ENCODE data around the gene ZNF280A. TPM values are rescaled to one million over a fixed set of nuclear protein-coding genes. Genes with fewer than 3 reads are reported as not detected.
"Not testable (repeated sequence)": the region's sequence is repeated elsewhere in the genome, so short reads cannot be mapped to it uniquely, and the experiment has no call there.

ZNF280A gene
- total and polyA plus RNA-seq, 2 experiments from 2014 or later, result 0.44 to 0.47 TPM

DNA sequence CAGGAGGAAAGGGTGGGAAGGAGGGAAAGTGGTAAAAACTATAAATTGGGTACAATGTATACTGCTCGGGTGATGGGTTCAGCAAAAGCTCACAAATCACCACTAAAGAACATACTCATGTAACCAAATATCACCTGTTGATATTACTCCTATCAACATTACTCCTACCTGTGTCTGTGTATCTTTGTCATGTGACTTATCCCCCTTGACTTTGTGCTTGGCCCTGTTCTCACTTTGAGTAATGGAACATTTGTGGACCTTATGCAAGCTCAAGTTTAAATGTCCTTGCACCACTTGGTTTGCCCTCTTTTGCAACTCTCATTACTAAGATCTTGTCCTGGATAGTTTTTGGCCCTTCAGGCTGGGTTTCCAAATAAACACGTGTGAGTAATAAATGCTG, 50.5 kb downstream of the ZNF280A start:
- no peaks in the 10 kb centered on the region for H3K36me3 ChIP-seq (replicated peaks; ENCODE audit: insufficient read depth, low read depth)
- 77% methylated on average over 2 of the region's 2 CpGs for WGBS (ENCODE audit: low lambda C conversion rate, missing lambda C conversion rate)
- H3K9me2 ChIP-seq (replicated peaks; ENCODE audit: insufficient read depth), result no peaks in the 10 kb centered on the region
- H2AFZ ChIP-seq, result no peak overlapping the region
- no peak overlapping the region for H3K4me3 ChIP-seq
- no peak for DNase-seq (ENCODE audit: low spot score)
- no peaks in the 10 kb centered on the region for H3K79me2 ChIP-seq
- H3K9me3 ChIP-seq (ENCODE audit: low read depth), result no peaks in the 10 kb centered on the region
- peaks cover 3% of the 10 kb centered on the region for H3K4me1 ChIP-seq (ENCODE audit: insufficient read depth)
- no peaks in the 10 kb centered on the region for H3K27me3 ChIP-seq
- TF ChIP-seq CTCF (IDR thresholded peaks at IDR 0.05; ENCODE audit: poor library complexity) (no peak), EZH2phosphoT487 (IDR thresholded peaks at IDR 0.05; ENCODE audit: low read depth, severe bottlenecking, unreplicated experiment) (no peak), EZH2 (IDR thresholded peaks at IDR 0.05; ENCODE audit: borderline replicate concordance) (no peak)
- H4K20me1 ChIP-seq (ENCODE audit: insufficient read depth, poor library complexity, severe bottlenecking), result no peaks in the 10 kb centered on the region
- H3K4me2 ChIP-seq, result no peak overlapping the region
- no peak overlapping the region for H3K27ac ChIP-seq

DNA sequence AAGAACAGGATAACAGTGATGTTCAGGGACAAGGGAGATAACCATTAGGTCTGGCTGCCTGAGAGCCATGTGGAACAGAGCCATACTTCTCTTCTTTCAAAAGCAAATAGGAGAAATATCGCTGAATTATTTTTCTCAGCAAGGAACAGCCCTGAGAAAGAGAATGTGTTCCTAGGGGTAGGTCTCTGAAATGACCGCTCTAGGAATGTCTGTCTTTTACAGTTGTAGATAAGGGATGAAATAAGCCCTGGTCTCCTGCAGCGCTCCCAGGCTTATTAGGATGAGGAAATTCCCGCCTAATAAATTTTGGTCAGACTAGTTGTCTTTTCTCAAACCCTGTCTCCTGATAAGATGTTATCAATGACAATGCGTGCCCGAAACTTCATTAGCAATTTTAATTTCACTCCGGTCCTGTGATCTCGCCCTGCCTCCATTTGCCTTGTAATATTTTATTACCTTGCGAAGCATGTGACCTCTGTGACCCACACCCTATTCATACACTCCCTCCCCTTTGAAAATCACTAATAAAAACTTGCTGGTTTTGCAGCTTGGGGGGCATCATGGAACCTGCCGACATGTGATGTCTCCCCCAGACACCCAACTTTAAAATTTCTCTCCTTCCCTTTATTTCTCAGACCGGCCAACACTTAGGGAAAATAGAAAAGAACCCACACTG, 51.1 kb downstream of the ZNF280A start:
- not testable (repeated sequence) for H3K9me3 ChIP-seq (ENCODE audit: low read depth); H3K27ac ChIP-seq; H3K4me2 ChIP-seq; H3K27me3 ChIP-seq; H3K36me3 ChIP-seq (replicated peaks; ENCODE audit: insufficient read depth, low read depth); H2AFZ ChIP-seq; H4K20me1 ChIP-seq (ENCODE audit: insufficient read depth, poor library complexity, severe bottlenecking); H3K4me1 ChIP-seq (ENCODE audit: insufficient read depth); DNase-seq (ENCODE audit: low spot score); H3K79me2 ChIP-seq; H3K4me3 ChIP-seq; H3K9me2 ChIP-seq (replicated peaks; ENCODE audit: insufficient read depth)
- WGBS (ENCODE audit: low lambda C conversion rate, missing lambda C conversion rate), result 77% methylated on average over 11 of the region's 11 CpGs

DNA sequence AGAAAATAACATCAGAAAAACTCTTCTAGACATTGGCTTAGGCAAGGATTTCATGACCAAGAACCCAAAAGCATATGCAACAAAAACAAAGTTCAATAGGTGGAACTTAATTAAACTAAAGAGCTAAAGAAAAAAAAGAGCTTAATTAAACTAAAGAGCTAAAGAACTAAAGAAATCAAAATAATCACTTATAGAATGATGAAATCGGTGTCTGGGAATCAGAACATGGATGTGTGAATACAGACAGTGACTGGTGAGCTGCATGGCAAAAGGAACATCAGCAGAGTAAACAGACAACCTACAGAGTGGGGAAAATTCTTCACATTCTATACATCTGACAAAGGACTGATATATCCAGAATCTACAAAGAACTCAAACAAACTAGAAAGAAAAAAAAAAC, 53.0 kb downstream of the ZNF280A start:
- Histone ChIP-seq H4K20me1 (ENCODE audit: insufficient read depth, poor library complexity, severe bottlenecking) (no peaks in the 10 kb centered on the region), H3K79me2 (no peaks in the 10 kb centered on the region), H3K4me3 (no peak overlapping the region), H3K9me3 (ENCODE audit: low read depth) (no peaks in the 10 kb centered on the region), H3K4me2 (no peak overlapping the region), H3K27me3 (peaks cover 5% of the 10 kb centered on the region), H3K36me3 (replicated peaks; ENCODE audit: insufficient read depth, low read depth) (no peaks in the 10 kb centered on the region), H3K9me2 (replicated peaks; ENCODE audit: insufficient read depth) (no peaks in the 10 kb centered on the region), H2AFZ (no peak overlapping the region), H3K4me1 (ENCODE audit: insufficient read depth) (no peaks in the 10 kb centered on the region), H3K27ac (no peak overlapping the region)
- 79% methylated on average over 1 of the region's 1 CpG for WGBS (ENCODE audit: low lambda C conversion rate, missing lambda C conversion rate)
- no peak for TF ChIP-seq EZH2 (IDR thresholded peaks at IDR 0.05; ENCODE audit: borderline replicate concordance)
- no peak for DNase-seq (ENCODE audit: low spot score)

DNA sequence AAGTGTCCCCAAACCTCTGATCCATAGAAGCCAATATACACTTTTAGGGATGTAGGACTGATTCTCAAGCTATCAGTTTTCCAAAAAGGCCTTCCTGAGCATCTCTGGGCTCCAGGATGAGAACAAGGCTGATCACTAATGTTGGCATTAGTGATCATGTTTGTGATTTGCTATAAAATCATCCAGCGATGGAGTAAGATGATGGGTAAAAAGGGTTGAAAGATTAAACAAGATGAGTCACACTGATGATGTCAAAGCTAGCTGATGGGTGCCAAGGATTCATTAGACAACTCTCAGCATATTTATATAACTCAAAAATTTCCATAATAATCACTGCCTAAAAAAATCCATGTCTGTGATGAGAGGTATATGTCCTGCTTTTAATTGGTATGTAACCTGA, 54.3 kb downstream of the ZNF280A start:
- peaks cover 10% of the 10 kb centered on the region for H3K27me3 ChIP-seq
- H4K20me1 ChIP-seq (ENCODE audit: insufficient read depth, poor library complexity, severe bottlenecking), result no peaks in the 10 kb centered on the region
- H3K36me3 ChIP-seq (replicated peaks; ENCODE audit: insufficient read depth, low read depth), result no peaks in the 10 kb centered on the region
- no peaks in the 10 kb centered on the region for H3K79me2 ChIP-seq
- no peaks in the 10 kb centered on the region for H3K9me2 ChIP-seq (replicated peaks; ENCODE audit: insufficient read depth)
- 97% methylated on average over 1 of the region's 1 CpG for WGBS (ENCODE audit: low lambda C conversion rate, missing lambda C conversion rate)
- no peak overlapping the region for H2AFZ ChIP-seq
- H3K4me3 ChIP-seq, result no peak overlapping the region
- DNase-seq (ENCODE audit: low spot score), result no peak
- H3K9me3 ChIP-seq (ENCODE audit: low read depth), result no peaks in the 10 kb centered on the region
- H3K4me2 ChIP-seq, result no peak overlapping the region
- TF ChIP-seq CTCF (IDR thresholded peaks at IDR 0.05; ENCODE audit: poor library complexity), result no peak
- TF ChIP-seq EZH2 (IDR thresholded peaks at IDR 0.05; ENCODE audit: borderline replicate concordance), result no peak
- no peak for TF ChIP-seq EZH2phosphoT487 (IDR thresholded peaks at IDR 0.05; ENCODE audit: low read depth, severe bottlenecking, unreplicated experiment)
- H3K4me1 ChIP-seq (ENCODE audit: insufficient read depth), result no peaks in the 10 kb centered on the region
- H3K27ac ChIP-seq, result no peak overlapping the region

All from hepatocyte (in vitro differentiated cells).